Measurements from ENCODE around the gene IL32. TPM values are rescaled to one million over a fixed set of nuclear protein-coding genes. Genes with fewer than 3 reads are reported as not detected.

The IL32 gene
- total RNA-seq, 1 donor from 2014 or later: 621 TPM

DNA sequence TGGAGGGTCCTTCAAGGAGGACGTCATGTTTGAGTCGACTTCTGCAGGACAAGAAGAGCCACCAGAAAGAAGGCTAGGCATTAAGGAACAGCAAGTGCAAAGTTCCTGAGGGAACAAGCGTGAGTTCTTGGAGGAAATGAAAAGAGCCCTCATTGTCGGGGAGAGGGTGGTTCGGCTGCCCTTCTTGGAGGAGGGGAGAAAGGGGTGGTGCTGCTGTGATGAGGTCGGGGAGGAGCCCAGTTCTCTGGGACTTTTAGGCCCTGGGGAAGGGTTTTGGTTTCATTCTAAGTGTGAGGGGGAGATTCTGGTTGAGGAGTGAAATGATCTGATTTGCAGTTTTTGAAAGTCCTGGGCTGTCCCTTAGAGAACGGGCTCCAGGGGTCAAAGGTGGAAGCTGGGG lies 32.8 kb upstream of the IL32 start:
- DNase-seq (ENCODE audit: low read depth): no peak
- Histone ChIP-seq H3K27me3 (ENCODE audit: control insufficient read depth, insufficient read depth, low read length) (peaks cover 89% of the 10 kb centered on the region), H3K4me3 (ENCODE audit: low read depth, low read length) (no peak overlapping the region), H3K36me3 (ENCODE audit: control insufficient read depth, insufficient read depth, low read length) (no peaks in the 10 kb centered on the region)
- TF ChIP-seq CTCF (IDR thresholded peaks at IDR 0.05; ENCODE audit: insufficient read depth, low read length, poor library complexity, severe bottlenecking): no peak

DNA sequence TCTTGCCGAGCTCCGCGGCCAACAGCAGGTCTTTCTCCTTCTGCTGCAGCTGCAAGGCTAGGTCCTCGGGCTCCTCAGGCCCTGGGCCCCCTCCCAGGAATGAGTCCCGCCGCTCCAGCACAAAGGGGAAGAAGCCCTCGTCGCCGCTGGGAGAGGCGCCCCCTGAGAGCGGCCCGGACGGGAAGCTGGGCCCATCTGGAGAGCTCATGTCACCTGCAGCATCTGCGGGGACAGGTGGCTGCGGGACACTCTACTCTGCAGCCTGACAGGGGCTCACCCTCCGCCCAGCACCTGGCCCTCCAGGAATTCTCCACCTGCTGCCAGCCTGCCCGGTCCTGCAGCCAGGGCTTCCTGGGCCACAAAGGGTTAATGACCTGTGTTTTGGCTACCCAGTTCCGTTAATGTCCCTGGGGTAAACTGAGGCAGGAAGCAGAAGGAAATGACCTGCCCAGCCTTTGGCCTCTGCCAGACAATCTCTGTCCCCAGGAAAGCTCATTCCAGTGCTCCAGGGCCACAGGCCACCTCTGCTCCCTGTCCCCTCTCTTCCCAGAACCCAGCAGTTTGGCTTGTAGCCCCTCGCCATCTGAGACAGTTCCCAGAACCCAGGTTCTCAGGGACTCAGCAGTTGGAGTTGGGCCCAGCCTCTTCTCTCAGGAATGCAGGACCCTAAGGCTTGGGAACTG lies 30.0 kb upstream of the IL32 start:
- Histone ChIP-seq H3K36me3 (ENCODE audit: control insufficient read depth, insufficient read depth, low read length) (no peaks in the 10 kb centered on the region), H3K4me3 (ENCODE audit: low read depth, low read length) (no peak overlapping the region), H3K27me3 (ENCODE audit: control insufficient read depth, insufficient read depth, low read length) (peaks cover 84% of the 10 kb centered on the region)
- TF ChIP-seq CTCF (IDR thresholded peaks at IDR 0.05; ENCODE audit: insufficient read depth, low read length, poor library complexity, severe bottlenecking): no peak
- DNase-seq (ENCODE audit: low read depth): no peak

DNA sequence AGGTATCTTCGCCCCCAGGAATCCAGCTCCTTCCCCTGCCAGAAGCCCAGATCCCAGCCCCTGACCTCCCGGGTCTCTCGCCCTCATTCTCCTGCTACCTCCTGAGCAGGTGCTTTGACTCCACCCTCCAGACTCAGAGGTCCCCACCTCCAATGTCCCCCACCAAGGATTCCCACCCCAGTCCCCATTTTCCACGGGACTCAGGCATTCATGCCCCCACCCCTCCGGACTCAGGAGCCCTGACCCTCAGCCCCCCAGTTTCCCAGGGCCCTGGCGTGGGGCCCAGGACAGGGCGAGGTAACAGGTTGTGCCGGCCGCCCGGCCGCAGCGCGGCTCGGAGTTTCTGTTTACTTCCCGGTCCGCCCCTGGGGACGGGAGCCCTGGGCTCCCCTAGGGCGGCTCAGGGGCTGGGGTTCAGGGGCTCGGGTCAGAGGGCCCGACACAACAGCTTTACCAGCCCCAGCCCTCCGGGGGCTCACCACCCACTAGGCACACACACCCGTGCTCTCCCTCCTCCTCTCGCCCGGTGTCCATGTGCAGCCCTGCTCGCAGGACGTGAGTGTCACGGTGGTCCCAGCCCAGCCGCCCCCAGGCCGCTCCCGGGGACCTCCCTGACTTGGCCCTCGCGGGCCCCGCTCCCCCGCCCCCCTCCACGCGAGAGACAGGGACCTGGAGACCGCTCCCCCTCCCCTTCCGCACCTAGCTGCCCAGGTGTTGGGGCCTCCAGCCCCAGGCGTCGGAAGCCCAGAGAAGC lies 29.3 kb upstream of the IL32 start:
- H3K4me3 ChIP-seq (ENCODE audit: low read depth, low read length): peak overlapping the region; percentile 17
- no peak for DNase-seq (ENCODE audit: low read depth)
- peaks cover 79% of the 10 kb centered on the region for H3K27me3 ChIP-seq (ENCODE audit: control insufficient read depth, insufficient read depth, low read length)
- no peak for TF ChIP-seq CTCF (IDR thresholded peaks at IDR 0.05; ENCODE audit: insufficient read depth, low read length, poor library complexity, severe bottlenecking)
- no peaks in the 10 kb centered on the region for H3K36me3 ChIP-seq (ENCODE audit: control insufficient read depth, insufficient read depth, low read length)

DNA sequence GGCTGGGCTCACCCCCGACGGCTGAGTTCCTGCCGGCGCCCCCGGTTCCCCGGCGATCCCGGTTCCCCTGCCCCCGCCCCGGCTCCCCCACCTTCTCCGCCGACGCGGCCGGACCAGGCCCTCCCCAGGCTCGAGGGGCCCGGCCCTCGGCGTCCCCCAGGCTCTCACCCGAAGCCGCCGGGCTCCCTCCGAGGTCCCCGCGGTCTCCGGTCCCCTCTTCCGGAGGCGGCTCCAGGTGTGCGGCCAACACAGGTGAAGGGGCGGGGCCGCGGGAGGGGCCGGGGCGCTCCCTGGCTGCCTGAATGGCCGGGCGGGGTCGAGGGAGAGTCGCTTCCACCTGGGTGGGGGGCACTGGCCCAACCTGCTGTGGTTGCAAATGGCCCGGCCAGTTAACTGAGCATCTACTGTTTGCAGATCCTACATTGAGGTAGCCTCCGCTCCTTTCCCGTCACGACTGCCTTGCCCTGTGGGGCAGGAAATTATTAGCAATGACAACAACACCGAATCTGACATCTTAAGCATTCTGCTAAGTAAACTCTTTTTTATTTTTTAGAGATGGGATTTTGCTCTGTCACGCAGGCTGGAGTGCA lies 28.6 kb upstream of the IL32 start, which contains the start of gene BICDL2:
BICDL2 (minus strand) TSS at position 219 of the 590 bp plus-strand sequence. CDS start 1,448 bp downstream, outside the sequence.
- Histone ChIP-seq H3K36me3 (ENCODE audit: control insufficient read depth, insufficient read depth, low read length) (no peaks in the 10 kb centered on the region), H3K4me3 (ENCODE audit: low read depth, low read length) (peak within 1 kb of the TSS; percentile 17), H3K27me3 (ENCODE audit: control insufficient read depth, insufficient read depth, low read length) (peaks cover 76% of the 10 kb centered on the region)
- no peak for TF ChIP-seq CTCF (IDR thresholded peaks at IDR 0.05; ENCODE audit: insufficient read depth, low read length, poor library complexity, severe bottlenecking)
- no peak for DNase-seq (ENCODE audit: low read depth)

GRCh38 chr16:3038256-3038655 lies 27.2 kb upstream of the IL32 start:
- no peaks in the 10 kb centered on the region for H3K36me3 ChIP-seq (ENCODE audit: control insufficient read depth, insufficient read depth, low read length)
- no peak overlapping the region for H3K4me3 ChIP-seq (ENCODE audit: low read depth, low read length)
- DNase-seq (ENCODE audit: low read depth): no peak
- no peak for TF ChIP-seq CTCF (IDR thresholded peaks at IDR 0.05; ENCODE audit: insufficient read depth, low read length, poor library complexity, severe bottlenecking)
- H3K27me3 ChIP-seq (ENCODE audit: control insufficient read depth, insufficient read depth, low read length): peaks cover 63% of the 10 kb centered on the region

All from kidney epithelial cell (primary cell).